HepG2 (cell line): ENCODE measurements around the gene FXYD1. TPM values are rescaled to one million over a fixed set of nuclear protein-coding genes. Genes with fewer than 3 reads are reported as not detected.

Experiments used
- BCL6 ChIP-seq: IDR thresholded peaks from 2 replicates; pipeline ENCODE4 v1.6.1; 2016; ENCODE audit warnings: missing genetic modification reagents, missing compliant biosample characterization
- GLI4 ChIP-seq: sonication (generic); formaldehyde crosslinking; IDR thresholded peaks from 2 replicates; pipeline ENCODE4 v1.5.1; 2020; ENCODE audit warnings: missing genetic modification reagents, mild to moderate bottlenecking, moderate library complexity, borderline replicate concordance
- HNRNPL ChIP-seq: fragments of 200-400 bp; formaldehyde crosslinking; IDR thresholded peaks from 2 replicates; pipeline ENCODE4 v1.6.1; 2017; ENCODE audit warnings: mild to moderate bottlenecking, low read depth, low read length
- MED1 ChIP-seq: sonication (generic); formaldehyde crosslinking; IDR thresholded peaks from 2 replicates; pipeline ENCODE4 v1.4.0; 2020; ENCODE audit warnings: missing genetic modification reagents
- NFKB2 ChIP-seq: sonication (generic); formaldehyde crosslinking; IDR thresholded peaks from 2 replicates; pipeline ENCODE4 v1.4.0; 2020; ENCODE audit warnings: missing genetic modification reagents, borderline replicate concordance
- PITX1 ChIP-seq: sonication (generic); formaldehyde crosslinking; IDR thresholded peaks from 2 replicates; pipeline ENCODE4 v1.5.1; 2020; ENCODE audit warnings: mild to moderate bottlenecking, missing genetic modification reagents
- RARA ChIP-seq: IDR thresholded peaks from 2 replicates; pipeline ENCODE4 v1.6.1; 2016; ENCODE audit warnings: missing genetic modification reagents, missing compliant biosample characterization
- RBFOX2 ChIP-seq: fragments of 200-400 bp; formaldehyde crosslinking; IDR thresholded peaks from 2 replicates; pipeline ENCODE4 v1.6.1; 2017; ENCODE audit warnings: low read depth, mild to moderate bottlenecking, low read length
- SIX4 ChIP-seq: sonication (generic); formaldehyde crosslinking; IDR thresholded peaks from 2 replicates; pipeline ENCODE4 v1.4.0; 2020; ENCODE audit warnings: missing genetic modification reagents
- SOX6 ChIP-seq, 2 experiments: fragments of 450-650 bp in 1 of 2; sonication (generic) in 1 of 2; formaldehyde crosslinking in 1 of 2; IDR thresholded peaks; 2 replicates each; pipeline versions ENCODE4 v1.4.0 to v1.6.1; 2017 to 2020; ENCODE audit warnings: antibody characterized with exemption in 1 of 2, mild to moderate bottlenecking in 1 of 2, missing genetic modification reagents in 1 of 2
- SP1 ChIP-seq, 2 experiments: fragments of 450-650 bp in 1 of 2; sonication (generic) in 1 of 2; formaldehyde crosslinking in 1 of 2; IDR thresholded peaks; 2 replicates each; pipeline versions ENCODE4 v1.4.0 to v1.6.1; 2016 to 2020; ENCODE audit warnings: missing genetic modification reagents in 1 of 2
- ZNF251 ChIP-seq: sonication (generic); formaldehyde crosslinking; IDR thresholded peaks from 2 replicates; pipeline ENCODE4 v1.9.0; 2021; ENCODE audit warnings: mild to moderate bottlenecking, missing genetic modification reagents
- ZNF337 ChIP-seq: sonication (generic); formaldehyde crosslinking; IDR thresholded peaks from 2 replicates; pipeline ENCODE4 v1.5.1; 2020; ENCODE audit warnings: missing genetic modification reagents, low read depth, mild to moderate bottlenecking, borderline replicate concordance
- ZNF414 ChIP-seq: sonication (generic); formaldehyde crosslinking; IDR thresholded peaks from 2 replicates; pipeline ENCODE4 v1.5.0; 2020; ENCODE audit warnings: missing genetic modification reagents
- ZNF616 ChIP-seq: sonication (generic); formaldehyde crosslinking; IDR thresholded peaks from 2 replicates; pipeline ENCODE4 v1.5.0; 2020; ENCODE audit warnings: low read depth, mild to moderate bottlenecking, missing genetic modification reagents
- ZNF619 ChIP-seq: sonication (generic); formaldehyde crosslinking; IDR thresholded peaks from 2 replicates; pipeline ENCODE4 v1.4.0; 2020; ENCODE audit warnings: mild to moderate bottlenecking, missing genetic modification reagents
- ZNF629 ChIP-seq: sonication (generic); formaldehyde crosslinking; conservative IDR thresholded peaks from 2 replicates; pipeline ENCODE4 v1.5.0; 2020; ENCODE audit warnings: missing genetic modification reagents
- polyA plus RNA-seq, 8 experiments: library from polyadenylated mRNA; depleted of rRNA in 3 of 8; stranded (reverse) in 7 of 8; unstranded in 1 of 8; fragments of >200 nt; fragmentation: Illumina TruSeq in 4 of 8; extraction: Trizol in 4 of 8; gene quantifications; 2 replicates each; pipeline versions ENCODE4 v1.2.1 to v1.2.3, GENCODE V29; 2011 to 2016; ENCODE audit warnings: low read depth in 4 of 8, missing spikeins in 1 of 8, mixed read lengths in 1 of 8; ENCODE audit not compliant: insufficient read depth in 1 of 8
- total RNA-seq, 5 experiments: library from RNA; depleted of rRNA; stranded (reverse); fragments of >200 nt; fragmentation: Illumina TruSeq; extraction: Trizol; gene quantifications; 2 replicates each; pipeline ENCODE4 v1.2.3, GENCODE V29; 2016; ENCODE audit warnings: low read depth in 1 of 5
- TF ChIP-seq, protein P1 (sequence below), 2 experiments: sonication (generic) in 1 of 2; formaldehyde crosslinking in 1 of 2; IDR thresholded peaks; 2 replicates each; pipeline versions ENCODE4 v1.4.0 to v1.6.1; 2016 to 2020; ENCODE audit warnings: borderline replicate concordance in 1 of 2, low read depth in 1 of 2, mild to moderate bottlenecking in 1 of 2, missing genetic modification reagents in 1 of 2
- TF ChIP-seq, protein P2 (sequence below): sonication (generic); formaldehyde crosslinking; IDR thresholded peaks from 2 replicates; pipeline ENCODE4 v1.4.0; 2020; ENCODE audit warnings: missing genetic modification reagents, borderline replicate concordance

The FXYD1 gene
- total and polyA plus RNA-seq, 2 of the 13 experiments (the other 11 are each of a cell fraction or from before 2014, with no cell fraction given), result 31.2 TPM; not detected in 1

GRCh38 chr19:35114353-35115176 is 24.1 kb upstream of the FXYD1 start (continued):
- TF ChIP-seq SOX6 (IDR thresholded peaks at IDR 0.05) (no peak), SOX6 (CRISPR knock-in tag; IDR thresholded peaks at IDR 0.05) (0 out of 2 replicates have a peak, but pooled peaks have one; percentile 13), ZNF337 (CRISPR knock-in tag) (peak; percentile 57; the same call in 1 of the 2 replicates), RARA (CRISPR knock-in tag) (peak; percentile 26; the same call in 1 of the 2 replicates), BCL6 (CRISPR knock-in tag) (no peak), SIX4 (CRISPR knock-in tag) (no peak), ZNF629 (CRISPR knock-in tag) (no peak), HNRNPL (no peak), GLI4 (peak; percentile 43; the same call in 1 of the 2 replicates), RBFOX2 (no peak), MED1 (CRISPR knock-in tag) (peak; percentile 55; the same call in 1 of the 2 replicates), PITX1 (CRISPR knock-in tag) (0 out of 2 replicates have a peak, but pooled peaks have one; percentile 23), ZNF251 (no peak), SP1 (IDR thresholded peaks at IDR 0.05) (no peak), SP1 (CRISPR knock-in tag; IDR thresholded peaks at IDR 0.05) (no peak), ZNF619 (no peak), ZNF414 (CRISPR knock-in tag) (0 out of 2 replicates have a peak, but pooled peaks have one; percentile 39), NFKB2 (CRISPR knock-in tag) (no peak), ZNF616 (CRISPR knock-in tag) (no peak)
- TF ChIP-seq, protein P1, sequence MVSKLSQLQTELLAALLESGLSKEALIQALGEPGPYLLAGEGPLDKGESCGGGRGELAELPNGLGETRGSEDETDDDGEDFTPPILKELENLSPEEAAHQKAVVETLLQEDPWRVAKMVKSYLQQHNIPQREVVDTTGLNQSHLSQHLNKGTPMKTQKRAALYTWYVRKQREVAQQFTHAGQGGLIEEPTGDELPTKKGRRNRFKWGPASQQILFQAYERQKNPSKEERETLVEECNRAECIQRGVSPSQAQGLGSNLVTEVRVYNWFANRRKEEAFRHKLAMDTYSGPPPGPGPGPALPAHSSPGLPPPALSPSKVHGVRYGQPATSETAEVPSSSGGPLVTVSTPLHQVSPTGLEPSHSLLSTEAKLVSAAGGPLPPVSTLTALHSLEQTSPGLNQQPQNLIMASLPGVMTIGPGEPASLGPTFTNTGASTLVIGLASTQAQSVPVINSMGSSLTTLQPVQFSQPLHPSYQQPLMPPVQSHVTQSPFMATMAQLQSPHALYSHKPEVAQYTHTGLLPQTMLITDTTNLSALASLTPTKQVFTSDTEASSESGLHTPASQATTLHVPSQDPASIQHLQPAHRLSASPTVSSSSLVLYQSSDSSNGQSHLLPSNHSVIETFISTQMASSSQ (IDR thresholded peaks at IDR 0.05; ENCODE audit: low read depth), result no peak
- TF ChIP-seq, protein P1 (CRISPR knock-in tag; IDR thresholded peaks at IDR 0.05; ENCODE audit: borderline replicate concordance), result no peak
- TF ChIP-seq, protein P2, sequence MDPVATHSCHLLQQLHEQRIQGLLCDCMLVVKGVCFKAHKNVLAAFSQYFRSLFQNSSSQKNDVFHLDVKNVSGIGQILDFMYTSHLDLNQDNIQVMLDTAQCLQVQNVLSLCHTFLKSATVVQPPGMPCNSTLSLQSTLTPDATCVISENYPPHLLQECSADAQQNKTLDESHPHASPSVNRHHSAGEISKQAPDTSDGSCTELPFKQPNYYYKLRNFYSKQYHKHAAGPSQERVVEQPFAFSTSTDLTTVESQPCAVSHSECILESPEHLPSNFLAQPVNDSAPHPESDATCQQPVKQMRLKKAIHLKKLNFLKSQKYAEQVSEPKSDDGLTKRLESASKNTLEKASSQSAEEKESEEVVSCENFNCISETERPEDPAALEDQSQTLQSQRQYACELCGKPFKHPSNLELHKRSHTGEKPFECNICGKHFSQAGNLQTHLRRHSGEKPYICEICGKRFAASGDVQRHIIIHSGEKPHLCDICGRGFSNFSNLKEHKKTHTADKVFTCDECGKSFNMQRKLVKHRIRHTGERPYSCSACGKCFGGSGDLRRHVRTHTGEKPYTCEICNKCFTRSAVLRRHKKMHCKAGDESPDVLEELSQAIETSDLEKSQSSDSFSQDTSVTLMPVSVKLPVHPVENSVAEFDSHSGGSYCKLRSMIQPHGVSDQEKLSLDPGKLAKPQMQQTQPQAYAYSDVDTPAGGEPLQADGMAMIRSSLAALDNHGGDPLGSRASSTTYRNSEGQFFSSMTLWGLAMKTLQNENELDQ (CRISPR knock-in tag), result no peak
